OCI-LY1 (cell line): Measurements from ENCODE around the gene RPL11.

Experiments
- CTCF ChIP-seq: fragments of 200-600 bp; sonication (generic), shearing (Covaris generic); IDR thresholded peaks from 2 replicates; pipeline ENCODE4 v1.5.1; 2017; ENCODE audit warnings: mild to moderate bottlenecking, antibody characterized with exemption, low read length, moderate library complexity, mixed read lengths
- EZH2 ChIP-seq: fragments of 200-600 bp; sonication (generic), shearing (Covaris generic); IDR thresholded peaks from 2 replicates; pipeline ENCODE4 v1.8.0; 2017; ENCODE audit warnings: borderline replicate concordance, mixed run types, mild to moderate bottlenecking, antibody characterized with exemption, low read length, moderate library complexity, mixed read lengths

DNA sequence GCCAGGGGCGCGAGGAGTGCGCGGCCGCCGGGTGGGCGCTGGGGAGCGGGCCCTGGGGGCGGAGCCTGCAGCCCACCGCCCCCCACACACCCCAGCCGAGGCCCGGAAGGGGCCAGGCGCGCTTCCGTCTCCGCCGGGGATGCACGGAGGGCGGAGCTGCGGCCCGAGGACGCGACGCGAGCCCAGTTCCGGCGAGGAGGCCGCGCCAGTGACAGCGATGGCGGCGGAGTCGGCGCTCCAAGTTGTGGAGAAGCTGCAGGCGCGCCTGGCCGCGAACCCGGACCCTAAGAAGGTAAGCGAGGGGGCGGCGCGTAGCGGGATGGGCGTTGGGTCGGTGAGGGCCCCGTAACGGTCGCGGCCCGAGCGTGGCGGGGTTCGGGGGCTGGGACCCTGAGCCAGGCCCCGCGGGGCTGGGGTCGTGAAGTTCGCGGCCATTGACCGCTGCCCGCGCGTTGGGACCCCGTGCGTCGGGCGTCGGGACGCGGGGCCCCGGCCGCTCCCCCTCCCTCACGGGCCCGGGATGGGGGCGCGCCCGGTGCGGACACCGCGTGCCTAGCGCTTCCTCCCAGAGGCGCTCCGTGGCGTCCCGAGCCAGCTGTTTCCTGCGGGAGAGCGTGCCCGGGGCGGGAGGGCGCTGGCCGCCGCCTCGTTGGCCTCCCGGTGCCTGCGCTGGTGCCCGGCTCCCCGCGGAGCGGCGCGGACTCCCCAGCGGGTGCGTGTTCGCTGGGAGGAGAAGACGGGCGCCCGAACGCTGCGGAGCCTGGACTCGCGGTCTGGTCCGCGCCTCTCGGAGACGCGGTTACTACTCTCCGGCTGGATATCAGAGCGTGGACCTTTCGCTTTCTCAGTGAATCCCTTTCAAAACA, 51.9 kb downstream of the RPL11 start, which contains the start of gene ELOA:
- TF ChIP-seq CTCF (no peak), EZH2 (no peak)
